GM23248 (cell line): Measurements from ENCODE around the gene SAMSN1.

Experiments used
- EZH2 ChIP-seq: fragments of 200-600 bp; sonication (generic); IDR thresholded peaks from 2 replicates; pipeline ENCODE4 v1.6.1; 2018; ENCODE audit warnings: antibody characterized with exemption, mild to moderate bottlenecking; ENCODE audit not compliant: insufficient read depth, poor library complexity, severe bottlenecking
- EZH2phosphoT487 ChIP-seq: fragments of 200-600 bp; sonication (generic); IDR thresholded peaks from 2 replicates; pipeline ENCODE4 v1.6.1; 2018; ENCODE audit warnings: antibody characterized with exemption, moderate library complexity, mild to moderate bottlenecking, low read depth; ENCODE audit not compliant: insufficient read depth

- no peak for TF ChIP-seq EZH2phosphoT487
- no peak for TF ChIP-seq EZH2
These were observed 88.4 kb downstream of the SAMSN1 start for GRCh38 chr21:14457762-14458161.
